K562 (cell line): ENCODE measurements around the gene MAGI3.

ENCODE experiments used
- CTCF ChIP-seq, 3 experiments: IDR thresholded peaks in 2 of 3; conservative IDR thresholded peaks in 1 of 3; 2 replicates each; pipeline ENCODE4 v1.5.1; 2011 to 2012; ENCODE audit warnings: low read length in 3 of 3, mild to moderate bottlenecking in 3 of 3, control low read depth in 2 of 3, improper control_type of control experiment in 1 of 3, inconsistent platforms in 1 of 3, low read depth in 1 of 3, mixed read lengths in 1 of 3, moderate library complexity in 1 of 3; ENCODE audit not compliant: insufficient read depth in 2 of 3
- EZH2 ChIP-seq: IDR thresholded peaks from 2 replicates; pipeline ENCODE4 v1.6.1; 2012; ENCODE audit warnings: low read depth, mild to moderate bottlenecking, inconsistent platforms, low read length, borderline replicate concordance

- TF ChIP-seq EZH2: no peak
- no peak for TF ChIP-seq CTCF (IDR thresholded peaks at IDR 0.05 in 2 of 3, conservative IDR thresholded peaks at IDR 0.05 in 1 of 3; ENCODE audit: insufficient read depth in 2 of 3, low read depth in 1 of 3, low read length in 3 of 3)
Measured at GRCh38 chr1:113493533-113493932, 103.2 kb downstream of the MAGI3 start.
